K562 (cell line): ENCODE data around the gene COX4I2. TPM values are rescaled to one million over a fixed set of nuclear protein-coding genes. Genes with fewer than 3 reads are reported as not detected.

Experiments used
- BDP1 ChIP-seq: IDR thresholded peaks from 3 replicates; pipeline ENCODE4 v1.6.1; 2011; ENCODE audit not compliant: insufficient read length, insufficient read depth
- MAFG ChIP-seq: fragments of 450-650 bp; conservative IDR thresholded peaks from 2 replicates; pipeline ENCODE4 v1.6.1; 2016; ENCODE audit warnings: missing genetic modification characterization, missing compliant biosample characterization
- PML ChIP-seq: IDR thresholded peaks from 2 replicates; pipeline ENCODE4 v1.6.1; 2012; ENCODE audit warnings: low read length, inconsistent platforms
- POLR2AphosphoS5 ChIP-seq: IDR thresholded peaks from 2 replicates; pipeline ENCODE4 v1.6.1; 2011; ENCODE audit warnings: mild to moderate bottlenecking, low read depth, low read length, moderate library complexity; ENCODE audit not compliant: control insufficient read depth, insufficient read depth
- POLR2B ChIP-seq: fragments of 450-650 bp; IDR thresholded peaks from 2 replicates; pipeline ENCODE4 v1.6.1; 2018; ENCODE audit warnings: low read depth; ENCODE audit not compliant: partially characterized antibody
- RNF2 ChIP-seq: sonication (generic); IDR thresholded peaks from 2 replicates; pipeline ENCODE4 v1.6.1; 2016
- SNRNP70 ChIP-seq: fragments of 200-400 bp; formaldehyde crosslinking; optimal IDR thresholded peaks from 2 replicates; pipeline ENCODE3; 2017; ENCODE audit warnings: low read depth, low read length
- STAG1 ChIP-seq: sonication (generic); formaldehyde crosslinking; IDR thresholded peaks from 2 replicates; pipeline ENCODE4 v1.5.0; 2020; ENCODE audit warnings: missing genetic modification reagents, borderline replicate concordance
- STAT5B ChIP-seq: fragments of 250-450 bp; sonication (Bioruptor Pico); IDR thresholded peaks from 2 replicates; pipeline ENCODE4 v1.8.0; 2021; ENCODE audit warnings: mild to moderate bottlenecking, inconsistent platforms
- WHSC1 ChIP-seq: IDR thresholded peaks from one replicate; pipeline ENCODE4 v1.6.1; 2012; ENCODE audit warnings: low read length, control low read depth, inconsistent platforms
- ZNF655 ChIP-seq: fragments of 250-450 bp; sonication (Bioruptor Pico); IDR thresholded peaks from 2 replicates; pipeline ENCODE4 v1.5.0; 2021
- polyA plus RNA-seq, 8 experiments: library from polyadenylated mRNA; depleted of rRNA in 4 of 8; stranded (reverse) in 5 of 8; unstranded in 3 of 8; fragments of >200 nt; fragmentation: Nextera tagmentation in 2 of 8; fragmentation: Illumina TruSeq in 1 of 8; extraction: Ambion mirVana in 2 of 8; extraction: Trizol in 1 of 8; gene quantifications; 2 replicates each; pipeline versions ENCODE4 v1.2.1 to v1.2.3, GENCODE V29; 2011 to 2014; ENCODE audit warnings: inconsistent platforms in 1 of 8, missing spikeins in 1 of 8
- total RNA-seq, 7 experiments: library from RNA; depleted of rRNA in 6 of 7; stranded (reverse); fragments of >200 nt in 6 of 7; fragmentation: Illumina TruSeq in 2 of 7; extraction: Trizol in 2 of 7; gene quantifications; 2 replicates each; pipeline versions ENCODE4 v1.2.1 to v1.2.3, GENCODE V29; 2011 to 2021; ENCODE audit warnings: low replicate concordance in 1 of 7
- TF ChIP-seq, protein P1 (sequence below): fragments of 450-650 bp; IDR thresholded peaks from 2 replicates; pipeline ENCODE4 v1.6.1; 2016; ENCODE audit warnings: mild to moderate bottlenecking, moderate library complexity
- TF ChIP-seq, protein P2 (sequence below), 2 experiments: IDR thresholded peaks; 2 replicates each; pipeline ENCODE4 v1.6.1; 2011; ENCODE audit warnings: borderline replicate concordance in 1 of 2, control low read depth in 1 of 2, low read depth in 1 of 2, low read length in 1 of 2, mild to moderate bottlenecking in 1 of 2, mixed read lengths in 1 of 2, moderate library complexity in 1 of 2; ENCODE audit not compliant: insufficient read depth in 1 of 2, insufficient read length in 1 of 2, poor library complexity in 1 of 2, severe bottlenecking in 1 of 2; ENCODE audit errors: extremely low read depth in 1 of 2

COX4I2 gene
- total and polyA plus RNA-seq, 9 of the 15 experiments (the other 6 are each of a cell fraction or from before 2014, with no cell fraction given), result not detected

GRCh38 chr20:31605031-31605901 lies 32.4 kb upstream of the COX4I2 start, which contains the start of gene ID1 (continued):
- TF ChIP-seq, protein P1, sequence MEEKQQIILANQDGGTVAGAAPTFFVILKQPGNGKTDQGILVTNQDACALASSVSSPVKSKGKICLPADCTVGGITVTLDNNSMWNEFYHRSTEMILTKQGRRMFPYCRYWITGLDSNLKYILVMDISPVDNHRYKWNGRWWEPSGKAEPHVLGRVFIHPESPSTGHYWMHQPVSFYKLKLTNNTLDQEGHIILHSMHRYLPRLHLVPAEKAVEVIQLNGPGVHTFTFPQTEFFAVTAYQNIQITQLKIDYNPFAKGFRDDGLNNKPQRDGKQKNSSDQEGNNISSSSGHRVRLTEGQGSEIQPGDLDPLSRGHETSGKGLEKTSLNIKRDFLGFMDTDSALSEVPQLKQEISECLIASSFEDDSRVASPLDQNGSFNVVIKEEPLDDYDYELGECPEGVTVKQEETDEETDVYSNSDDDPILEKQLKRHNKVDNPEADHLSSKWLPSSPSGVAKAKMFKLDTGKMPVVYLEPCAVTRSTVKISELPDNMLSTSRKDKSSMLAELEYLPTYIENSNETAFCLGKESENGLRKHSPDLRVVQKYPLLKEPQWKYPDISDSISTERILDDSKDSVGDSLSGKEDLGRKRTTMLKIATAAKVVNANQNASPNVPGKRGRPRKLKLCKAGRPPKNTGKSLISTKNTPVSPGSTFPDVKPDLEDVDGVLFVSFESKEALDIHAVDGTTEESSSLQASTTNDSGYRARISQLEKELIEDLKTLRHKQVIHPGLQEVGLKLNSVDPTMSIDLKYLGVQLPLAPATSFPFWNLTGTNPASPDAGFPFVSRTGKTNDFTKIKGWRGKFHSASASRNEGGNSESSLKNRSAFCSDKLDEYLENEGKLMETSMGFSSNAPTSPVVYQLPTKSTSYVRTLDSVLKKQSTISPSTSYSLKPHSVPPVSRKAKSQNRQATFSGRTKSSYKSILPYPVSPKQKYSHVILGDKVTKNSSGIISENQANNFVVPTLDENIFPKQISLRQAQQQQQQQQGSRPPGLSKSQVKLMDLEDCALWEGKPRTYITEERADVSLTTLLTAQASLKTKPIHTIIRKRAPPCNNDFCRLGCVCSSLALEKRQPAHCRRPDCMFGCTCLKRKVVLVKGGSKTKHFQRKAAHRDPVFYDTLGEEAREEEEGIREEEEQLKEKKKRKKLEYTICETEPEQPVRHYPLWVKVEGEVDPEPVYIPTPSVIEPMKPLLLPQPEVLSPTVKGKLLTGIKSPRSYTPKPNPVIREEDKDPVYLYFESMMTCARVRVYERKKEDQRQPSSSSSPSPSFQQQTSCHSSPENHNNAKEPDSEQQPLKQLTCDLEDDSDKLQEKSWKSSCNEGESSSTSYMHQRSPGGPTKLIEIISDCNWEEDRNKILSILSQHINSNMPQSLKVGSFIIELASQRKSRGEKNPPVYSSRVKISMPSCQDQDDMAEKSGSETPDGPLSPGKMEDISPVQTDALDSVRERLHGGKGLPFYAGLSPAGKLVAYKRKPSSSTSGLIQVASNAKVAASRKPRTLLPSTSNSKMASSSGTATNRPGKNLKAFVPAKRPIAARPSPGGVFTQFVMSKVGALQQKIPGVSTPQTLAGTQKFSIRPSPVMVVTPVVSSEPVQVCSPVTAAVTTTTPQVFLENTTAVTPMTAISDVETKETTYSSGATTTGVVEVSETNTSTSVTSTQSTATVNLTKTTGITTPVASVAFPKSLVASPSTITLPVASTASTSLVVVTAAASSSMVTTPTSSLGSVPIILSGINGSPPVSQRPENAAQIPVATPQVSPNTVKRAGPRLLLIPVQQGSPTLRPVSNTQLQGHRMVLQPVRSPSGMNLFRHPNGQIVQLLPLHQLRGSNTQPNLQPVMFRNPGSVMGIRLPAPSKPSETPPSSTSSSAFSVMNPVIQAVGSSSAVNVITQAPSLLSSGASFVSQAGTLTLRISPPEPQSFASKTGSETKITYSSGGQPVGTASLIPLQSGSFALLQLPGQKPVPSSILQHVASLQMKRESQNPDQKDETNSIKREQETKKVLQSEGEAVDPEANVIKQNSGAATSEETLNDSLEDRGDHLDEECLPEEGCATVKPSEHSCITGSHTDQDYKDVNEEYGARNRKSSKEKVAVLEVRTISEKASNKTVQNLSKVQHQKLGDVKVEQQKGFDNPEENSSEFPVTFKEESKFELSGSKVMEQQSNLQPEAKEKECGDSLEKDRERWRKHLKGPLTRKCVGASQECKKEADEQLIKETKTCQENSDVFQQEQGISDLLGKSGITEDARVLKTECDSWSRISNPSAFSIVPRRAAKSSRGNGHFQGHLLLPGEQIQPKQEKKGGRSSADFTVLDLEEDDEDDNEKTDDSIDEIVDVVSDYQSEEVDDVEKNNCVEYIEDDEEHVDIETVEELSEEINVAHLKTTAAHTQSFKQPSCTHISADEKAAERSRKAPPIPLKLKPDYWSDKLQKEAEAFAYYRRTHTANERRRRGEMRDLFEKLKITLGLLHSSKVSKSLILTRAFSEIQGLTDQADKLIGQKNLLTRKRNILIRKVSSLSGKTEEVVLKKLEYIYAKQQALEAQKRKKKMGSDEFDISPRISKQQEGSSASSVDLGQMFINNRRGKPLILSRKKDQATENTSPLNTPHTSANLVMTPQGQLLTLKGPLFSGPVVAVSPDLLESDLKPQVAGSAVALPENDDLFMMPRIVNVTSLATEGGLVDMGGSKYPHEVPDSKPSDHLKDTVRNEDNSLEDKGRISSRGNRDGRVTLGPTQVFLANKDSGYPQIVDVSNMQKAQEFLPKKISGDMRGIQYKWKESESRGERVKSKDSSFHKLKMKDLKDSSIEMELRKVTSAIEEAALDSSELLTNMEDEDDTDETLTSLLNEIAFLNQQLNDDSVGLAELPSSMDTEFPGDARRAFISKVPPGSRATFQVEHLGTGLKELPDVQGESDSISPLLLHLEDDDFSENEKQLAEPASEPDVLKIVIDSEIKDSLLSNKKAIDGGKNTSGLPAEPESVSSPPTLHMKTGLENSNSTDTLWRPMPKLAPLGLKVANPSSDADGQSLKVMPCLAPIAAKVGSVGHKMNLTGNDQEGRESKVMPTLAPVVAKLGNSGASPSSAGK, result no peak
- TF ChIP-seq STAT5B (CRISPR knock-in tag) (no peak), PML (peak; percentile 94), BDP1 (no peak), SNRNP70 (no peak), ZNF655 (no peak), WHSC1 (no peak), MAFG (tag) (no peak), POLR2AphosphoS5 (peak; percentile 98), RNF2 (peak; percentile 81; the same call in 1 of the 2 replicates), STAG1 (0 out of 2 replicates have a peak, but pooled peaks have one; percentile 45), POLR2B (peak; percentile 100)
- TF ChIP-seq, protein P2, sequence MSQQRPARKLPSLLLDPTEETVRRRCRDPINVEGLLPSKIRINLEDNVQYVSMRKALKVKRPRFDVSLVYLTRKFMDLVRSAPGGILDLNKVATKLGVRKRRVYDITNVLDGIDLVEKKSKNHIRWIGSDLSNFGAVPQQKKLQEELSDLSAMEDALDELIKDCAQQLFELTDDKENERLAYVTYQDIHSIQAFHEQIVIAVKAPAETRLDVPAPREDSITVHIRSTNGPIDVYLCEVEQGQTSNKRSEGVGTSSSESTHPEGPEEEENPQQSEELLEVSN (IDR thresholded peaks at IDR 0.05; ENCODE audit: borderline replicate concordance in 1 of 2, extremely low read depth in 1 of 2, insufficient read depth in 1 of 2, insufficient read length in 1 of 2, low read depth in 1 of 2, low read length in 1 of 2, poor library complexity in 1 of 2, severe bottlenecking in 1 of 2), result no peak
